ENCODE measurements around the gene FEM1A.

The FEM1A gene

DNA sequence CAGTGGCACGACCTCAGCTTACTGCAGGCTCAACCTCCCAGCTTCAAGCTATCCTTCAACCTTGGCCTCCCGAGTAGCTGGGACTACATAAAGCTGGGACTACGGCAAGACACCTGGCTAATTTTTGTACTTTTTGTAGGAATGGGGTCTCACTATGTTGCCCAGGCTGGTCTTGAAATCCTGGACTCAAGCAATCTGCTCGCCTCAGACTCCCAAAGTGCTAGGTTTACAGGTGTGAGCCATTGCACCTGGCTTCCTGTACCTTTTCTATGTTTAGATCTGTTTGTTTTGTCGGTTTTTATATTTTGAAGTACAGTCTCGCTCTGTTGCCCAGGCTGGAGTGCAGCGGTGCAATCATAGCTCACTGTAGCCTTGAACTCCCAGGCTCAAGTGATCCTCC lies 57.5 kb downstream of the FEM1A start:
- no peak for DNase-seq (ENCODE audit: low spot score)

Data from pons (tissue), 1 donor.